Embryonic facial prominence (tissue), 1 donor: ENCODE measurements around the gene HES1.
"Not testable (repeated sequence)": the region's sequence is repeated elsewhere in the genome, so short reads cannot be mapped to it uniquely, and the experiment has no call there.

Source experiments
- DNase-seq: peaks from one replicate; pipeline ENCODE4 v3.0.0-alpha.2; 2016; ENCODE audit errors: extremely low spot score

The HES1 gene

DNA sequence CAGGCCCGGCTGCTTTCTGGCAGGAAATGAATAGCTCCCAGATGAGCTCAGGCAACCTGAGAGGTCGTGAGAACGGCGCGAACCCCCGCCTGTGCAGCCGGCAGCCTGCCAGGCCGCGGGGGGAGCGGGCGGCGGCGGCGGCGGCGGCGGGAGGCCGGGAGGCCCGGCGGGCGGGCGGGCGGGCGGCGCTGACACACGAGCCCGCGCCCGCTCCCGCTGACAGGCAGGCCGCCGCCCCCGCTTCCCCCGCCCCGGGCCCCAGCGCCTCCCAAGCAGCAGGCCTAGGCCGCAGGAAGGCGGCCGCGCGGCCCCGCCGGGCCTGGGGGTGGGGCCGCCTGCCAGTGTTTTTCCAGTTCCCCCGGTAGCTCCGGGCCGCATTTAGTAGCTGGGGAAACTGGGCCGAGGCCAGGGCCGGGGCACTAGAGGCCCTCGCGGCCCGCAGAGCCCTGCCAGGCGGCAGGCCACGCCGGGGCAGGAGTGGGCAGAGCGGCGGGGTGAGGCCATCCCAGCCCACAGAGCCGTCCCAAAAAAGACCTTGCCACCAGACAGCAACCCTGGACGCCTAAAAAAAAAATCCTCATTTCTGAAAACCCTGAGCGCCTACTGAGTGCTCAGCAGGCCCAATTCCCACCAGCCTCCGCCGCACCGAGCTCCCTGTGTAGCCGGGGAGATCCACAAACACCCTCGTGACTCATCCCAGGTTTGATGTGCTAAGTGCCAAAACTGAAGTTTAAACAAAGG, 5.6 kb downstream of the HES1 start:
- DNase-seq = peak; percentile 93

DNA sequence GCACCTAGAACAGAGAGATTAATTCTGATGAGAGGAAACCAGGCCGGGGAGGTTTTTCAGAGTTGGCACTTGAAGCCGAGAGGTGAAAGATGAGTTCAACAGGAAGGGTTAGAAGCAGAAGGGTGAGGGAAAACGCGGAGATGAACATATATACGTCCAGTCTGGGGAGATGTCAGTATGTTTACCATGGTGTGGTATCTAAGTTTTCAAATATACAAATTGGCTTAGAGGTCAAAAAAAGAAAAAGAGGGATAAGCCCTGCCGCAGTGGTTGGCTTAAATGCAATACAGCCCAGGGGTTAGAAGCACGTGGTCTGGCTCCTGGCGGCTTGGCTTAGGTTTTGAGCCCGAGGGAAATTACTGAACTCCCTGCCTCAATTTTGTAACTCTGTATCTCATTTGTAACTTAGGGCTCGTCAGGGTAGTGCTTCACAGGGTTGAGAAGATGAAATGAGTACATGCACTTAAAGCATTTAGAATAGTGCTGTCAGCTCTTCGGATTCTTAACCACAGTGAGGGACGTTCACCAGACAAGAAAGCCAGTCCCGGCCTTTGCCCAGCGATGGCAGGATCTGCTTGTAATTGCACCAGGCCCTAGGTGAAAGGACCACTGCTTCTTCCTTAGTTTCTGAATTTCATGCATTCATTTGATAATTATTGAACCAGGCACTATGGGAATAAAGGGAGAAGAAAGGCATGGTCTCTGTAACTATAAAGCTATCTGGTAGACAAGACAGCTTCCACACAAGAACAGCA, 6.4 kb downstream of the HES1 start:
- no peak for DNase-seq

DNA sequence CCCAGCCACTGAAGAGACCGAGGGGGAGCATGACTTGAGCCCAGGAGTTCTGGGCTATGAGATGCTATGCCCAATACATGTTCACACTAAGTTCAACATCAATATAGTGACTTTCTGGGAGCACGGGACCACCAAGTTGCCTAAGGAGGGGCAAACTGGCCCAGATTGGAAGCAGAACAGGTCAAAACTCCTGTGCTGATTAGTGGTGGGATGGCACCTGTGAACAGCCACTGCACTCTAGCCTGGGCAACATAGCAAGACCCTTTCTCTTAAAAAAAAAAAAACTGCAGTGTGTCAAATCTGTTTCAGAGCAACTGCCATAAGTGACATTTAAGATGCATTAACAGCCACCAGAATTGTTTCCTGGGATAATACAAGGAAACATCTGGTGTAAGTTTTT, 9.8 kb downstream of the HES1 start:
- no peak for DNase-seq

DNA sequence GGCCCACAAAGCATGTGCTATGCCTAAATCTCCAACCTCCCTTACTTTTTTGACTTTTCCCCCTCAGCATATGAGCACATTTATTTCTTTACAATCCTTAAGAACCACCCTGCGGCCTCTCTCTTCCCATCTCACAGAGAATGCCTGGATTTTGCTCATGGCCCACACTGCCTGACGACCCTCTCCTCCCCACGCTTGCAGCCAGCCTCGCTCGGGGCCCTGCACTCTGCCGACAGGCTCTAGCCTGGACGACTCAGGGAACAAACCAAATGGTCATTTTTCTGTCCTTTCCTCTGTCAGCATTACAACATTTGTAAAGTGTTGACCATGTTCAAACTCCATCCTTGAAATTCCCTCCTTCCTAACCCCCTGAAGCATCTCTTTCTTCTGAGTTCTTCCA, 11.7 kb downstream of the HES1 start:
- no peak for DNase-seq

DNA sequence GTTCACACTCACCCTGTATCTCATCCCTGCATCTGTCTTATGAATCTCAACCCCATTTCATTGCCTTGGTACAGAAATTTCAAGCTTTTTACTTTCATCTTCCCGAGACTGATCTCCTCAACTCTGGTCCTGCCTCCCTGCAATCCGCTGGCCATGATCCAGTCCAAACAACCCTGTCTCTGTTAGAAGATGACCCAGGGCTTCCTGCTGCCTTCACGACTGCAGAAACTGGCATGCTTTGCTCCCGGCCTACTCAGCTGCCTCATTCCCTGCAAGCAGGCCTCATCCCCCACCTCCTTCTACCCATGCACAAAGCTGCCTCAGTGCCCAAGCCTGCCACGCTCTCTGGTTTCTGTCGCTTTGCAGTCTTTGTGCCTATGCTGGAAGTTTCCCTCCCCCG, 12.4 kb downstream of the HES1 start:
- no peak for DNase-seq

DNA sequence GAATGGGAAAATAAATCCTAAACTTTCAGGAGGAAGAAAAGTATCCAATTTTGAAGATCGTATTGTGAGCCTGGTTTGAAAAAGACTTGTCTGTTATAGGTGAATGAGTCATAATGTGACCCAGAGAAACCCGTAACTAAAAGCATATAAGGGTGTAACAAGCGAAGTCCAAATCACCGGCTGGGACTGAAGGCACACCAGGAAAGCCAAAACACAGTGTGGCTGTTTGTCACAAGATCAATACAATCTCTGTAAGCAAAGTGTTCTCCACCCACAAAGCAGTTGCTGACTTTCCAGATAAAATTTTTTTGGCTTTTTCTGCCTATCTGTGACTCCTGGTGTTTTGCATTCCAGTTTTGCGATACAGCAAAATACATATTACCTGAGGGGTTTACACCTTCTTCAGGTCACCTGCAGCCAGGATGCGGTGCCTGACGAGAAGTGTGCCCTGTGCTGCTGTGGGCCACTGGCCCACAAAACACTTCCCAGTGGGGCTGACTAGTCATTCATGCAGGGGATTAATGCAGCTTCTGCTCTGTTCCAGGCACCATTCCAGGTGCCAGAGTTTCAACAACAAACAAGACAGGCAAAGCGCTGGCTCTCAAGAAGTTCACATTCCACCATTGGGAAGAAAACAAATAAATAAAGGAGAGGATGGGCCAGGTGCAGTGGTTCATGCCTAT, 14.4 kb downstream of the HES1 start:
- DNase-seq = no peak

DNA sequence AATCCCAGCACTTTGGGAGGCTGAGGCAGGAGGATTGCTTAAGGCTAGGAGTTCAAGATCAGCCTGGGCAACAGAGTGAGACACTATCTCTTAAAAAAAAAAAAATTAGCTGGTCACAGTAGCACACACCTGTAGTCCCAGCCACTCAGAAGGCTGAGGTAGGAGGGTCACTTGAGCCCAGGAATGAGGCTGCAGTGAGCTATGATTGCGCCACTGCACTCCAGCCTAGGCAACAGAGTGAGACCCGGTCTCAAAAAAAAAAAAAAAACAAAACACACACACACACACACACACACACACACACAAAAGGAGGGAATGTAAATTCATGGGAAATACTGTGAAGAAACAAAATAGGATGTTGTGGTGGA, 15.0 kb downstream of the HES1 start:
- DNase-seq = not testable (repeated sequence)

DNA sequence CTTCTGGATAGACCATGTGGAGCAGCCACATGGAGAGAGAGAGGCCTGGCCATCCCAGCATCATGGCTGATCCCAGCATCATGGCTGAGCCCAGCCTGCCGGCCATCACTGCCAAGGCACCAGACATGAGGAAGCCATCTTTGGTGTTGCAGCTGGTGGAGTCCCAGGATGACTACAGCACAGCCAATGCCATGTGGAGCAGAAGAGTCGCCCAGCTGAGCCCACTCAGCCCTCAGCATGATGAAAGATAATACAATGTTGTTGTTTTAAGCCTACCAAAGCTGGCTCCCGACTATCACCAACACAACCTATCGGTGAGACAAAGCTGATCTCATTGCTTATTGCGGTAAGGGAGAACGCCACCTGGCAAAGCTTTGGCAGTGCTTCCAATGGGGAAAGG, 18.4 kb downstream of the HES1 start:
- DNase-seq = no peak

DNA sequence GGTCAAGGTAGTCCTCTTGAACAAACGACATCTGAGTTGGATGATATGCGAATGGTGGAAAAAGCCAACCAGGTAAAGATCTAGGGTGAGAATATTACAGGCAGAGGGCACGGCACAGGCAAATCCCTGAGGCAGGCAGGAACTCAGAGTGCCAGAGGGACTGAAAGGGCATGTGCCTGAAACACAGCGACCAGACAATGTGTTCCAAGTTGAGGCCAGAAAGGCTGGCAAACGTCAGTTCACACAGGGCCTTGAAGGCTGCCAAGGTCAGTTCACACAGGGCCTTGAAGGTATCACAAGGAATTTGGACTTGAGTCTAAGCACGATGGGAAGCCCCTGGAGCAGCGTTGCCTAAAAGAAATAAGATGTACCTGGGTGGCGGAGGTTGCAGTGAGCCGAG, 20.1 kb downstream of the HES1 start:
- DNase-seq = no peak

DNA sequence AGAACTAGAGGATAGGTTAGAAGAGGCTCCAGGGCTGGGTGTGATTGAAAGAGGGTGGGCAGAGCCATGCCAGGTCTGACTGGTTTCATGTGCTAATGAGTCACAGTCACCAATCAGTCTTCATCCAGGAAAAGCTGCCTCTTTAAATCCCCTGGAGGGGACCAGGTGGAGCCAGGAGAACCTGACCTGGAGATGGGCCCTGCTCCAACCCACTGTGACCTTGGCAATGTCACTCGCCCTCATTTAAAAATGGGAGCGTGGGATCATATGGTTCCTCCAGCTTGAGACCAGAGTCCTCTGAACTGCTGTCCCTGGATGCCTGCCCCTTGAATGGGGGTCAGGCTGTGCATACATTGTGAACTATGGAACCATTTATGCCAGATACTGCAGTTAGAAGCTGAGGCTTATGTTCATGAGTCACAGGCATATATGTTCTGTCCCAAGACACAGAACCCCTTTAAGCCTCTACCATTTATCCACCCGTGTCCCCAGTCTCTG, 23.0 kb downstream of the HES1 start:
- no peak for DNase-seq

DNA sequence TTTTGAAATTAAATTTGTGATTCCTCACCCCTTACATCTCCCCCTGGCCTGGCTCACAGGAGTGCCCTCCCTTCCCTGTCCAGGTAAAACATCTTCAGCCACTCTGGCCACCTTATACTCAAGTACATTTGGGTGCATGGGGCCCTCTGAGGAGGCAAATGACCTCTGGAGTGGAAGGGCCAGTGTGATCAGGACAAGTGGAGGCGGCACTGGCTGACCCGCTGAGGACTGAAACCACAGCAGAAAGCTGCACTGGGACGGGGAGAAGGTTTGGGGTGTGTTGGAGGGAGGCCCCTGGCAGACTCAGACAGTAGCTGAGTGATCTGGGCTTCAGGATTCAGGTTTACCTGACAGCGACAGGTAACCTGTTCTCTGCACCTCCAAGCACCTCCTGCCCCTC, 24.2 kb downstream of the HES1 start:
- DNase-seq = no peak

DNA sequence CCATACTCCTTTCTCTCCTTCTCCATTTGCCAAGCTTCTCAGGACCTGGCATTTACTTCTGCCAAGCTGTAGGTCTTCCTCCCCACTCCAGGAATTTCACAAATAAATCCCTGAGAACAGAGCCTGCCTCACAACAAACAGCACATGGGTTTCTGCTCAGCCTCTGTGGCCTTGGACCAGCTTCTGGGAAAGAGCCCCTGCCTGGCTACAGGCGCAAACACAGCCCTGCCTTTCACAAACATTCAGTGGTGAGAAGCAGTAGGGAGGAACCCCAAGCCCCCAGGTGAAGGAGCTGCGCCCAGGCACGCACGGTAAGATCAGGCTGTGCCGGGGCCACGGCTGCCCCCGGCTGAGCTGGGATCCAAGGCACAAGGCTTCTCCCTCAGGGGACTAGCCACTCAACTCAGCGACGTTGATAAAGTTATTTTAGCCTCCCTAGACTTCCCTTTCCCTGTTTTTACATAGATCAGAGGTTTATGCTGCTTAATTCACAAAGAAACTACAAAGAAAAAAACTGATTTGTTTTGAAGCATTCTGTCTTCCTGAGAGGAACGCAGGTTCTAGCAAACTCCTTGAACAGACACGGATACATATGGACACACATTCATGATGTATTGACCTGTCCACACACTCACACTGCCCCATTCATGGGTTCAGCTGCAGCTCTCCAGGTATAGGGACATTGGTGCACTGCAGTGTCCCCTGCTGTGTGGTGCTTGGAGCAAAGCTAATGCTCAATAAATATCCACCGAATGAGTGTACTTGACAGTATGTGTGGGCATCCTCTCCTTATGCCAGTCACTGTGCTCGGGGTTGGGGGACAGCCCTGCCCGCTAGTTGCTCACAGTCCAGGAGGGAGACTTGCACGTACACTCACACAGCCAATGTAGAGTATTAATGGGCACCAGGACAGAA, 25.4 kb downstream of the HES1 start:
- DNase-seq = no peak

DNA sequence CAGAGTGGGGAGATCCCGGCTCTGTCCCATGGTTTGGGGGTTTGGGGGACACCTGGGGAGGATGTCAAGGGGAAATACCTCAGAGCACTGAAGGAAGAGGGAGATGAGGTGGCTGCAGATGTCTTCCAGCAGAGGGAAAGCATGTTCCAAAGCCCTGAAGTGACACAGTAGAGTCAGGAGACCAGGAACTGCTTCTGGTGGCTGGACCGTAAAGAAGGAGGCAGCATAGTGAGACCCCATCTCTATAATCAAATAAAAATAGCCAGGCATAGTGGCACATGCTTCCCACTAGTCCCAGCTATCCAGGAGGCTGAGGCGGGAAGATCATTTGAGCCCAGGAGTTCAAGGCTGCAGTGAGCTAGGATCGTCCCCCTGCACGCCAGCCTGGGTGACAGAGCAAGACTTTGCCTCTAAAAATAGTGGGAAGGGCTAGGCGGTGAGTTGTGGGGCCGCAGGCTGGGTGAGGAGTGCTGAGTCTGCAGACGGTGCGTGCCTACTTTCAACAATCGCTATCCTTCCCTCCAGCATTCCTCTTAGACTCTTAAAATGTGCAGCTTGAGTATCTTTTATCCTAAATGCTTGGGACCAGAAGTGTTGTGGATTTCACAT, 26.2 kb downstream of the HES1 start:
- DNase-seq = no peak

DNA sequence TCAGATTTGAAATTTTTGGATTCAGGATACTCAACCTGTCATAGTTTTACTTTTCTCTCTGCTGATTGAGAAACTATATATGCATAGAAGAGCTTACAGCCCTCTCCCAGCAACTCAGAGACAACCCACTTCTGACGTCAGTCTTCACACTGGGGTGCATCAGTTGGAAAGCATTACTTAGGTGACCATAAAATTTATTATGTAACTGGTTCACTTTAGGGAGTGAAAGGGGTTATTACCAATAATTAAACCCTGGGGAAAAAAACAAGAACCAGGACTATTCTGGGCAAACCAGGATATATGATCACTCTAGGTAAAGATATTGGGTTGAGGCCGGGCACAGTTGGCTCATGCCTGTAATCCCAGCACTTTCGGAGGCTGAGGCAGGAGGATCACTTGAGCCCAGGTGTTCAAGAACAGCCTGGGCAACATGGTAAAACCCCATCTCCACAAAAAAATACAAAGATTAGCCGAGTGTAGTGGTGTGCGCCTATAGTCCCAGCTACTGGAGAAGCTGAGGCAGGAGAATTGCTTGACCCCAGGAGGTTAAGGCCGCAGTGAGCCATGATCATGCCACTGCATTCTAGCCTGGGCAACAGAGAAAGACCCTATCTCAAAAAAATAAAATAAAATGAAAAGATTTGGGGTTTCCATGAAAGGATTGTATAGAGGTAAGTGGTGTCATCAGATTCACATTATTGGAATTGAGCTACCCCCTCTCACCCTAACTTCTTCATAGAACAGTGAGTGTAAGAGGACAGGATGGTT, 27.1 kb downstream of the HES1 start:
- no peak for DNase-seq

DNA sequence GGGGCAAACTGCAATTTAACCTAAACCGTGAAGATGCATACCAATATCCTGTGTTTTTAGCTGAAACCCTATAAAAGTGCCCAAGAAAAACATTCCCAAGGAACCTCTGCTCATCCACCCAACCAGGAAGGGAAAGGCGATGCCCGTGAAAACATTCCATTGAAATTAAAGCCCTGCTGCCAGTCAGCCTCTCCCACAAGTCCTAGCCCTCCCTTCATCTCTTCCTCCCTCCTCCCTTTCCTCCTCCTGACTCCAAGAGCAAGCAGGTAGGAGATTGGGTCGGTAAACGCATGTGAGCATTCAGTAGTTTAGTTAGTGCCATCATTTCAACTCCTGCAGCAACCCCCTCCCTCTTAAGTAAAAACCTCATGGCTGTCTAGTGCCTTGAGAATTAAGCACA, 27.7 kb downstream of the HES1 start:
- DNase-seq = no peak

DNA sequence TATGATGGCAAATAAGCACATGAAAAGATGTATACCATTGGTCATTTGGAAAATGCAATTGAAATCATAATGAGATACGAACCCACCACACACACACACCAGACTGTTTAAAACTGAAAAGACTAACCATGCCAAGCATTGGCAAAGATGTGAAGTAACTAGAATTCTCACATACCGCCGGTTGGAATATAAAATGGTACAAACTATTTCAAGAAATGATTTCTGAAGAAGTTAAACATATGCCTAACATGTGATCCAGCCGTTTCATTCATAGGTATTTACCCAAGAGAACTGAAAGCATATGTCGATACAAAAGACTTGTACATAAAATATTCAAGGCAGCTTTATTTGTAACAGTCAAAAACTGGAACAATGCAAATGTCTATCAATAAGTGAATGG, 28.9 kb downstream of the HES1 start:
- DNase-seq = no peak

DNA sequence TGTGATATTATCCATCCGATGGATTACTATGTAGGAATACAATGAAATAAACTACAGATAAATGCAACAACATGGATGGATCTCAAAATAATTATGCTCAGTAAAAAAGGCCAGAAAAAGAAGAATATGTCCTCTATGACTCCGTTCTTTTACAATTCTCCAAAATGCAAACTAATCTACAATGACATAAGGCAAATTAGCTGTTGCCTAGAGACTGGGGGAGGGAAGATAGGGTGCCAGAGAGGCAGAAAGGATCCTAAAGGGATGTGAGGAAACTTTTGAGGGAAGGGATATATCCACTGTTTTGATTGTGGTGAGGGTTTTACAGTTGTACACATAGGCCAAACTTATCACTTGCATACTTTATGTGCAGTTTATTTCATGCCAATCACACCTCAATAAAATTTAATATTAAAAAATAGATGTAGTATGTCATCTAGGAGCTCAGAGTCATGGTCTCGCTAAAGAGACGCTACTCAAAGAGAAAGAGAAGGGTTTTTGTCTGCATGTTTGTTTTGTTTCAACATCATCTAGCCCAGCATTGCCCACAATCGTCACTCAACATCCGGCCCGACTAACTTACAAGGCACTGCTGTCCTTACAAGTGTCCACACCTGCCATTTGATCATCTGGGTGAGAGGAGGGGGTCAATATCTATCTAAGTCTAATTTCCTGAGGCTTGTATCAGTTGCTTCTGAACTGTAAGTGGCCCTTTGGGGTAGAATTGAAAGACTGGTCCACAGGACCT, 29.5 kb downstream of the HES1 start:
- no peak for DNase-seq

DNA sequence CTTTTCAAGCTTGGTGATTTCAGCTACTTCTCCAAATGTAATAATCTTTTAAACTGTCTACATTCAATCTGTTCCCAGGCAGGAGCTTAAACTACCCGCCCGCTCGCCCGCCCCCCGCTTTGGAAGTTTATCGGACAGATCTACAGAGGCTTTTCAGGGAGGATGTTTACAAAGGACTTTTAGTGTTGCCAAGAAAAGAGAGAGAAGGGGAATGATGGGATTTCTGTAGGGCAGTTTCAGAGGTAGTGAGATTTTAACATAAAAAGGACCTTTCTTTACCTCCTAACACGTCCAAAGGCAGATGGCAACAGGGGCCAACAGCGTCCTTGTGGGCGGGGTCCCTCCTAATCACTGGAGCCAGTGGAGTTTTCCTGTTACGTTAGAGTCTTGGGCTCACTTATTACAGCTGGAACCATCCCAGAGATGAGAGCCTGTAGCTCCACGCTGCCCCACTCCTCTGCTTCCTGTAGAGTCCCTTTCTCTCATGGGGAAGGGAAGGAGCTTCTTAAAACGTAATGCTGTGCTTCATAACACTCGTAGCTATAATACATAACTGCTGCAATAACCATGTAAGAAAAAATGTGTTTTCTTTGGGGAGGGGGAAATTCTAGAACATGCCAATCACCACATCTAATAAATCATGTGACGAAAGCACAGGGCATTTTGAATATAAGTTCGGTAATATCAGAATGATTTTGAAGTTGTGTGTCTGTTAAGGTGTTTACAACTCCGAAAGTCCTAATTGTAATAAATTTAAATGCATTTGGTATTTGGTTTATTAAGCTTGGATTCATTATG, 30.9 kb downstream of the HES1 start:
- no peak for DNase-seq
